Stimulated activated CD8-positive, alpha-beta memory T cell treated with anti-CD3 and anti-CD28 coated beads, Interleukin-12 subunit alpha, Interleukin-12 subunit beta, amount 100 ng/mL, for 1 hour (primary cell): ENCODE results near the gene TMEM134.
A peak's percentile ranks its signal among the peaks of the same experiment; 100 is the strongest.

Experiments
- DNase-seq: peaks from one replicate; pipeline ENCODE4 v3.0.0-alpha.2; 2020; ENCODE audit warnings: low read depth

The TMEM134 gene

DNA sequence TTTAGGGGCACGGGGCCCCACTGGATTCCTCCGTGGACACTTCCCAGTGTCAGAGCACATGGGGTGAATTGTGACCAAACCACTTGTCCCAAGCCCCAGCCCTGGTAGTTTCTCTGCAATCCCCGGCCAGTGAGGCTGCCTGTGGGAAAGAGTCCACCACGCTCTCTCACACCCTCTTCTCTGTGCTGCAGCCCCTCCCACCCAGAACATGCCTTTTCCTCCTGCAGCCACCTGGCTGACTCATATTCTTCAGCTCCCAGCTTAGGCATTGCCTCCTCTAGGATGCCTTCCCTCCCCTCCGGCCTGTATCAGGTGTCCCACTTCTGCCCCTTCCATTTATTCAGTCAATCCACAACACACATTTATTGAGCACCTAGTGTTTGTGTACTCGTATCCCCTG is 46.2 kb downstream of the TMEM134 start:
- DNase-seq, result no peak

DNA sequence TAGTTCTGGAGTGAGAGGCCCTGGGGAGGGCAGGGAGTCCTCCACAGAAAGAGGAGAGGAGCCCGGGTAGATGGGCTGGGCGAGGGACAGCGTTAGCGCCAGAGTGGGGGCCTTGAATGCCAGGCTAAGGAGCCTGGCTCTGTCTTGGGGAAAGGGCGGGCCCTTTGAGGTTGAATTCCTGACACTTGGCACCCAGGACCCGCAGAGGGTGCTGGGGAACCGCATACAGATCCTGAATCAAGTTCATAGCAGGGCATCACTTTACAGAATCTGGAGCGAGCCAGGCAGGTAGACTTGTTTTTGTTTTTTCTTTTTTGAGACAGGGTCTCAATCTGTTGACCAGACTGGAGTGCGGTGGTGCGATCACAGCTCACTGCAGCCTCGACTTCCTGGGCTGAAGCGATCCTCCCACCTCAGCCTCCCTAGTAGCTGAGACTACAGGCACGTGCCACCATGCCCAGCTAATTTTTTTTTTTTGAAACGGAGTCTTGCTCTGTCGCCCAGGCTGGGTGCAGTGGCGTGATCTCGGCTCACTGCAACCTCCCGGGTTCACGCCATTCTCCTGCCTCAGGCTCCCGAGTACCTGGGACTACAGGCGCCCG is 47.5 kb downstream of the TMEM134 start:
- no peak for DNase-seq

DNA sequence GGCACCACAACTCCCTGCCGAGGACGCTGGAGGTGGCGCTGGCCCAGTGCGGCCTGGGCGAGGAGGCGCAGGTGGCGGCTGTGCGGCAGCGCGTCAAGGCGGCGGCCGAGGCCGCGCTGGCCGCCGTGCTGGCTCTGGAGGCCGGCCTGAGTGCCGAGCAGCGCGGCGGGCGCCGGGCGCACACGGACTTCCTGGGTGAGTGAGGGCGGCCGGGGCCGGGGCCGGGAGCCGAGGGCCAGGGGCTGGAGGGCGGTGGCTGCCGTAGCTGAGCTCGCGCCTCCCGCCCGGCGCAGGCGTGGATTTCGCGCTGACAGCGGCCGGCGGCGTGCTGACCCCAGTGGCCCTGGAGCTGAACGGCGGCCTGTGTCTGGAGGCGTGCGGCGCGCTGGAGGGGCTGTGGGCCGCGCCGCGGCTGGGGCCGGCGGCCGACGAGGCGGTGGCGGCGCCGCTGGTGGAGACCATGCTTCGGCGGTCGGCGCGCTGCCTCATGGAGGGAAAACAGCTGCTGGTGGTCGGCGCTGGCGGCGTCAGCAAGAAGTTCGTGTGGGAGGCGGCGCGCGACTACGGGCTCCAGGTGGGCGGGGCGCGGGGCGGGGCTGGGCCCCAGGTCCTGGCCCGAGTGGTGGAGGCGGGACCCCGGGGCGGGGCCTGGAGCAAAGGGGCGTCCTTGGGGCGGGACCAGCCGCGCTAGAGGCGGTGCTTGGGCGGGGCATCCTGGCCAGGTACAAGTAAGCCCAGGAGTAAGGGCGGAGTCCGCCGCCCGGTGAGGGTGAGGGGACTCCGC is 48.2 kb downstream of the TMEM134 start:
- DNase-seq, result peak; percentile 97

DNA sequence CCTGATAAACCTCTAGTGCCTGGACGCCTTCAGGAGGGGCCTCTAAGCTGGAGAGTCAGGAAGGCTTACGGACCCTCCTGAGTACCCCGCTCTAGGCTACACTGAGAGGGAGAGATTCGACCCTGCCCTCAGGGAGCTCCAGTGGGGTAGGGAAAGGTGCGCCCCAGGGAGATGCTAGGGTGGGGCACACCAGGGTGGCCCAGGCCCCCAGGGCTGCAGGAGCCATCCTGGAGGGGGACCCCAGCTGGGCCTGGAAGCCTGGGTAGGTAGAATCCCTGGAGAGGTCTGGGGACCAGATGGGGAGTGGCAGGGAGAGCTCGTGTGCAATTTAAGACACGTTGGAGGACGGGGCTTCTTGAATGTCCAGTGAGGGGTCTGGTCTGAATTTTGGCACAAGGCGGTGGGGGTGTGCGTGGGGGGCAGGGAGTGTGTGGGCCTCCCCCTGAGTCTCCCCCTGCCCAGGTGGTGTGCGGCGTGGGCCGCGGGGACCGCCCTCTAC is 48.9 kb downstream of the TMEM134 start:
- DNase-seq, result no peak

DNA sequence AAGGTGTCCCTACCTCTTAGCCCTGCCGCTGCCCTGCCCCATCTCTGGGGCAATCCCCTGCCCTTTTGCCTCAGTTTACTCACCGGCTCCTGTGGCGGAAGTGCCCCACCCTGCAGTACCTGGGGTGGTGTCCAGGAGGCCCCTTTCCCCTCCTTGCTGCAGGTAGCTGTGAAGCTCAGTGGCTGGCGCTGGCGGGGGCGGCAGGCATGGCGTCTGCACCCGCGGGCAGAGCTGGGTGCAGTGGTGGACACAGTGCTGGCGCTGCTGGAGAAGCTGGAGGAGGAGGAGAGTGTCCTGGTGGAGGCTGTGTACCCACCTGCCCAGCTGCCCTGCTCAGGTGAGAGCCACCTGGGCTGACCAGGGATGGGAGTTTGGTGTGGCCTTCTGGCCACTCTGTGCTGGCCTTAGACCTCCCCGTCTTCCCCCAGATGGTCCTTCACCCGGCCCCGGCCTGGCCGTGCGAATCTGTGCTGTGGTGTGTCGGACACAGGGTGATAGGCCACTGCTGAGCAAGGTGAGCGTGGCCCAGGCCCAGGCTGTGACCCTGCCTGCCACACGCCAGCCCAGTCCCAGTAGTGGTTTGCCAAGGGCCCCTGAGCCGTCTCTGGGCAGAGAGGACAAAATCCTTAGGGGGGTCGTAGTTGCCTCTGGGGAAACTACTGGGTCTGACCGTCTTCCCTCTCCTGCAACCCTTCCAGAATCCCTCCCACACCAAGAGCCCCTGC is 49.6 kb downstream of the TMEM134 start:
- DNase-seq, result no peak

GRCh38 chr11:67418476-67419281 is 50.4 kb downstream of the TMEM134 start:
- no peak for DNase-seq

DNA sequence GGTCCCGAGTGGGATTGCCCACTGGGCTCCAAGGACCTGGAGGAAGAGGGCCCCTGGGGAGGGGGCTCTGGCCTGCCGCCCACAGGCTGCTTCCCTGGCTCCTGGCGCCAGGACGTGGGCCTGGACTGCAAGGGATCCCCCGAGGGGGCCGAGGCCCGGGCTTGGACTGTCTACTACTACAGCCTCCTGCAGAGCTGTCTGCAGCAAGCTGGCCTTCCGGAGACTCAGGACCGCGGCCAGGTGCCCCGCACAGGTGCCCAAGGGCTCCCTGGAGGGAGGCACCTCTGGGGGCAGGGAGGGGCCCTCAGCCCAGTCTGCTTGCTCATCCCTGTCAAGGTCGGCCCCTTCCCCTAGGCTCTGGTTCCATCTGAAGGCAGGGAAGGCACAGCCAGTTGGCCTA is 51.6 kb downstream of the TMEM134 start:
- no peak for DNase-seq

GRCh38 chr11:67416416-67417335 is 52.4 kb downstream of the TMEM134 start:
- peak; percentile 69 for DNase-seq

DNA sequence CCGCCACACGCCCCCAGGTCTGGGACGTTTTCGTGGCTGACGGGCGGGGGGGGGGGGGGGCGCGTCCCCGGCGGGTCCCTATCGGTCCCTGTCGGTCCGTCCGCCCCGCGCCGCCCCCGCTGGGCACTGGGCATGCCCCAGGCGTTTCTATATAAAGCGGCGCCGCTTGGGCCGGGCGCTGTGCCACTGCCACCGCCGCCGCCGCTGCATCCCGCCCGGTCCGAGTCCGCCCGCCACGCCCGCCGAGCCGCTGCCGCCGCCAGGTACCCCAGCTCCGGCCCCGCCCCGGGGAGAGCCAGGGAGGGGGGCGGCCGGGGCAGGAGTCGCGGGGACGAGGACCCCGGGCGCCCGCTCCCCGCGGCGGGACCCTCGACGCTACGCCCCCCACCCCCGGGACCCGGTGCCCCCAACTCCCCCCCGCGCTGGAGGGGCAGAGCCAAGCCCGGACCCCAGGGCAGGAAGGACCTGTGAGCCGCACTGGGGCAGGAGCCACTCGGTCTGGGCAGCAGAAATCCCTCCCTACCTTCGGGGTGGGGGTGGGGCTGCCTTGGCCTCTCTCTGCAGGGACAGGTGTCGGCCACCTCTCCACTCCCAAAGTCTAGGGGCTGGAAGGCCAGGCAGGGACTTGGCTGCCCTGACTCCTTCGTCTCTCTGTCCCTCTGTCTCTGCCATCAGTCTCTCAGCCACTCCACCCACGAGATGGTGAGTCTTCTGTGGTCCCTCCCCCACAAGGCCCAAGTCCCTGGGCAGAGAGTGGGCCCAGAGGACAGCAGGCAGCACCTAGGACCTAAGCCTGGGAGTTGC is 53.3 kb downstream of the TMEM134 start, which contains the start of gene CARNS1:
Gene CARNS1, plus strand, starts transcription at position 178 of the 804 bp plus-strand sequence. Its CDS starts 522 bp downstream, at position 700.
- DNase-seq, result no peak

GRCh38 chr11:67413266-67413849 is 55.7 kb downstream of the TMEM134 start:
- no peak for DNase-seq

- no peak for DNase-seq
Measured at GRCh38 chr11:67412495-67413179, 56.4 kb downstream of the TMEM134 start.

DNA sequence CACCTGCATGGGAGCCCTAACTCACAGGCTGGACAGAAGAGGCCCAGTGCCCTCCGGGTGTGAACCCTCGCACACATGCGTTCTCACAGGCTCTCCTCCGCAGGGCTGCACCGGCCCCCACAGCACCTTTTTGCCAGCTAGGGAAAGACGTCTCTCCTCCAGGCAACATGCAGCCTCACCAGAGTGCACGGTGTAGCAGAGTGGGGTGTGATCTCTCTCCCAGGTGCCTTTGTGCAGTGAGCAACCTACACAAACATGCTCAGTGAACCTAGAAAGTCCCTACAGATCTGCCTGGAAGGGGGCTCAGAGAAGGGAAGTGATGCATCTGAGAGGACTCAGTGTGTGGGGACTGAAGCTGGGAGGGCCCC is 57.3 kb downstream of the TMEM134 start:
- no peak for DNase-seq
